ENCODE measurements around the gene LILRB1.
"Not testable (repeated sequence)": the region's sequence is repeated elsewhere in the genome, so short reads cannot be mapped to it uniquely, and the experiment has no call there.

LILRB1 gene

GRCh38 chr19:54631489-54632337, 1.4 kb downstream of the LILRB1 start:
- H3K4me3 Mint-ChIP-seq: not testable (repeated sequence)
- Mint-ChIP-seq H3K4me1 (peaks cover 12% of the 10 kb centered on the region), H3K27me3 (peaks cover 54% of the 10 kb centered on the region)

GRCh38 chr19:54632517-54632916, 2.2 kb downstream of the LILRB1 start:
- Mint-ChIP-seq H3K4me1 (peaks cover 12% of the 10 kb centered on the region), H3K27me3 (peaks cover 46% of the 10 kb centered on the region), H3K36me3 (ENCODE audit: insufficient read depth) (peaks cover 13% of the 10 kb centered on the region)
- not testable (repeated sequence) for H3K9me3 Mint-ChIP-seq; DNase-seq (ENCODE audit: low spot score in 2 of 2); H3K27ac Mint-ChIP-seq (ENCODE audit: low read depth); H3K4me3 Mint-ChIP-seq; ATAC-seq (replicated peaks; ENCODE audit: extremely low read depth, poor library complexity, severe bottlenecking)

More at GRCh38 chr19:54631489-54632337, 1.4 kb downstream of the LILRB1 start:
- peaks cover 13% of the 10 kb centered on the region for H3K36me3 Mint-ChIP-seq (ENCODE audit: insufficient read depth)
- H3K27ac Mint-ChIP-seq (ENCODE audit: low read depth); H3K9me3 Mint-ChIP-seq; DNase-seq (ENCODE audit: low spot score in 2 of 2); ATAC-seq (replicated peaks; ENCODE audit: extremely low read depth, poor library complexity, severe bottlenecking): not testable (repeated sequence)

- Mint-ChIP-seq H3K4me3 (no peak overlapping the region), H3K4me1 (peaks cover 12% of the 10 kb centered on the region), H3K27me3 (peaks cover 37% of the 10 kb centered on the region), H3K9me3 (no peaks in the 10 kb centered on the region), H3K36me3 (ENCODE audit: insufficient read depth) (peaks cover 10% of the 10 kb centered on the region), H3K27ac (ENCODE audit: low read depth) (no peak overlapping the region)
- ATAC-seq (replicated peaks; ENCODE audit: extremely low read depth, poor library complexity, severe bottlenecking) (no peak), DNase-seq (ENCODE audit: low spot score in 2 of 2) (no peak)
Measured at GRCh38 chr19:54633401-54633800, 3.1 kb downstream of the LILRB1 start.

GRCh38 chr19:54636081-54636480, 5.8 kb downstream of the LILRB1 start:
- not testable (repeated sequence) for DNase-seq (ENCODE audit: low spot score in 2 of 2); H3K4me1 Mint-ChIP-seq; H3K4me3 Mint-ChIP-seq; H3K36me3 Mint-ChIP-seq (ENCODE audit: insufficient read depth); H3K27ac Mint-ChIP-seq (ENCODE audit: low read depth); H3K9me3 Mint-ChIP-seq; ATAC-seq (replicated peaks; ENCODE audit: extremely low read depth, poor library complexity, severe bottlenecking)
- H3K27me3 Mint-ChIP-seq: peaks cover 28% of the 10 kb centered on the region

- H3K4me3 Mint-ChIP-seq: no peak overlapping the region
- ATAC-seq (replicated peaks; ENCODE audit: extremely low read depth, poor library complexity, severe bottlenecking) (no peak), DNase-seq (ENCODE audit: low spot score in 2 of 2) (no peak)
- peaks cover 27% of the 10 kb centered on the region for H3K27me3 Mint-ChIP-seq
- H3K36me3 Mint-ChIP-seq (ENCODE audit: insufficient read depth): peaks cover 7% of the 10 kb centered on the region
- no peaks in the 10 kb centered on the region for H3K4me1 Mint-ChIP-seq
- no peak overlapping the region for H3K27ac Mint-ChIP-seq (ENCODE audit: low read depth)
- H3K9me3 Mint-ChIP-seq: no peaks in the 10 kb centered on the region
Measured at GRCh38 chr19:54638683-54639082, 8.4 kb downstream of the LILRB1 start.

- H3K4me1 Mint-ChIP-seq; H3K27ac Mint-ChIP-seq (ENCODE audit: low read depth); H3K4me3 Mint-ChIP-seq; DNase-seq (ENCODE audit: low spot score in 2 of 2); ATAC-seq (replicated peaks; ENCODE audit: extremely low read depth, poor library complexity, severe bottlenecking); H3K9me3 Mint-ChIP-seq; H3K36me3 Mint-ChIP-seq (ENCODE audit: insufficient read depth): not testable (repeated sequence)
- H3K27me3 Mint-ChIP-seq: peaks cover 39% of the 10 kb centered on the region
Measured at GRCh38 chr19:54642953-54643352, 12.7 kb downstream of the LILRB1 start.

- DNase-seq (ENCODE audit: low spot score in 2 of 2); H3K36me3 Mint-ChIP-seq (ENCODE audit: insufficient read depth); H3K9me3 Mint-ChIP-seq; ATAC-seq (replicated peaks; ENCODE audit: extremely low read depth, poor library complexity, severe bottlenecking); H3K4me3 Mint-ChIP-seq; H3K27ac Mint-ChIP-seq (ENCODE audit: low read depth); H3K4me1 Mint-ChIP-seq: not testable (repeated sequence)
- peaks cover 39% of the 10 kb centered on the region for H3K27me3 Mint-ChIP-seq
Measured at GRCh38 chr19:54643583-54643982, 13.3 kb downstream of the LILRB1 start.

GRCh38 chr19:54644056-54644455, 13.8 kb downstream of the LILRB1 start:
- Mint-ChIP-seq H3K36me3 (ENCODE audit: insufficient read depth) (no peaks in the 10 kb centered on the region), H3K9me3 (no peaks in the 10 kb centered on the region), H3K4me1 (no peaks in the 10 kb centered on the region), H3K27me3 (peaks cover 39% of the 10 kb centered on the region), H3K4me3 (no peak overlapping the region), H3K27ac (ENCODE audit: low read depth) (no peak overlapping the region)
- no peak for ATAC-seq (replicated peaks; ENCODE audit: extremely low read depth, poor library complexity, severe bottlenecking)
- no peak for DNase-seq (ENCODE audit: low spot score in 2 of 2)

GRCh38 chr19:54646331-54646841, 16.1 kb downstream of the LILRB1 start:
- ATAC-seq (replicated peaks; ENCODE audit: extremely low read depth, poor library complexity, severe bottlenecking) (no peak), DNase-seq (ENCODE audit: low spot score in 2 of 2) (no peak)
- Mint-ChIP-seq H3K4me1 (no peaks in the 10 kb centered on the region), H3K27me3 (peaks cover 24% of the 10 kb centered on the region), H3K4me3 (no peak overlapping the region), H3K9me3 (no peaks in the 10 kb centered on the region), H3K27ac (ENCODE audit: low read depth) (no peak overlapping the region), H3K36me3 (ENCODE audit: insufficient read depth) (no peaks in the 10 kb centered on the region)

GRCh38 chr19:54648129-54648528, 17.8 kb downstream of the LILRB1 start:
- Mint-ChIP-seq H3K27ac (ENCODE audit: low read depth) (no peak overlapping the region), H3K4me1 (no peaks in the 10 kb centered on the region), H3K36me3 (ENCODE audit: insufficient read depth) (no peaks in the 10 kb centered on the region), H3K27me3 (peaks cover 17% of the 10 kb centered on the region), H3K9me3 (no peaks in the 10 kb centered on the region), H3K4me3 (no peak overlapping the region)
- ATAC-seq (replicated peaks; ENCODE audit: extremely low read depth, poor library complexity, severe bottlenecking): no peak
- no peak for DNase-seq (ENCODE audit: low spot score in 2 of 2)

- H3K4me3 Mint-ChIP-seq: no peak overlapping the region
- H3K27ac Mint-ChIP-seq (ENCODE audit: low read depth): no peak overlapping the region
Measured at GRCh38 chr19:54650108-54650655, 19.9 kb downstream of the LILRB1 start.

GRCh38 chr19:54653181-54653809, 23.0 kb downstream of the LILRB1 start:
- no peak for DNase-seq (ENCODE audit: low spot score in 2 of 2)
- H3K27ac Mint-ChIP-seq (ENCODE audit: low read depth): no peak overlapping the region

More at GRCh38 chr19:54650108-54650655, 19.9 kb downstream of the LILRB1 start:
- Mint-ChIP-seq H3K9me3 (no peaks in the 10 kb centered on the region), H3K27me3 (no peaks in the 10 kb centered on the region), H3K36me3 (ENCODE audit: insufficient read depth) (no peaks in the 10 kb centered on the region), H3K4me1 (no peaks in the 10 kb centered on the region)
- ATAC-seq (replicated peaks; ENCODE audit: extremely low read depth, poor library complexity, severe bottlenecking) (no peak), DNase-seq (ENCODE audit: low spot score in 2 of 2) (no peak)

More at GRCh38 chr19:54653181-54653809, 23.0 kb downstream of the LILRB1 start:
- H3K4me1 Mint-ChIP-seq: no peaks in the 10 kb centered on the region
- ATAC-seq (replicated peaks; ENCODE audit: extremely low read depth, poor library complexity, severe bottlenecking): no peak
- H3K27me3 Mint-ChIP-seq: peaks cover 12% of the 10 kb centered on the region
- H3K9me3 Mint-ChIP-seq: no peaks in the 10 kb centered on the region
- H3K4me3 Mint-ChIP-seq: no peak overlapping the region
- no peaks in the 10 kb centered on the region for H3K36me3 Mint-ChIP-seq (ENCODE audit: insufficient read depth)
